ENCODE results near the gene AURKAIP1. TPM values are rescaled to one million over a fixed set of nuclear protein-coding genes. Genes with fewer than 3 reads are reported as not detected.

Gene AURKAIP1
- total and polyA plus RNA-seq, 4 donors = 43.5 to 208 (median 168) TPM

DNA sequence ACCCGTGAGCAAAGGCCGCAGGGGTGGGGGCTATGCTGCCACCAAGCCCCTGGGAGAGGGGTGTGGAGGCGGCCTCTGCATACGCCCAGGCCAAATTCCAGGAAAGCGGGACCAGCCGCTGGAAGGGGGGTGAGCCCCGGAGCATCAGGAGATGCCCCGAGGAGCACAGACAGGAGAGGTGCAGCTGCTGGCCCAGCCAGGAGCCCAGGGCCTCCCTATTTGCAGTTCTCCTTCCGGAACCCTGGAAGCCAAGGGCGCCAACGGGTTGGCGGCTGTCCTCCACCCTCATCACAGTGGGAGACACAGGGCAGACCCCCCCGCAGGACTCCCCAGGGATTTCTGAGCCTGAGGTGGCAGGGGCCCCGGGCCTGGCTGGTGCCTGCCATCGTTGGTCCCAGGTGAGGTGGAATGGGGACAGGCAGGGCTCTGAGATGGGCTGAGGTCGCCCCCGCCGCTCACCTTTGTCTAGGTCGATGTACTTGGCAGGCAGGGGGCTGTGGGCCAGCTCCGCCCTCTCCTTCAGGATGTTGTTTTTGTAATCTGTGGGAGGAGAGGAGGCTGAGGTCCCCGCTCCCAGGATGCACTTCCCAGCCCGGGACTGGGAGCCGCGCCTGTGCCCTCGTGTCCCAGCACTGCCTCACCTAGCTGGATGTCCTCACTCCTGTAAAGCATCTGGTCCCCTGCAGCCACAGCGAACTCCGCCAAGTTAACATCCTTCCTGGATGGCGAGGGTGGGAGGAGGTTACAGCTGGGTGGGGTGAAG is 21.4 kb downstream of the AURKAIP1 start:
- no peak for ATAC-seq (ENCODE audit: insufficient read depth, low FRiP score)

DNA sequence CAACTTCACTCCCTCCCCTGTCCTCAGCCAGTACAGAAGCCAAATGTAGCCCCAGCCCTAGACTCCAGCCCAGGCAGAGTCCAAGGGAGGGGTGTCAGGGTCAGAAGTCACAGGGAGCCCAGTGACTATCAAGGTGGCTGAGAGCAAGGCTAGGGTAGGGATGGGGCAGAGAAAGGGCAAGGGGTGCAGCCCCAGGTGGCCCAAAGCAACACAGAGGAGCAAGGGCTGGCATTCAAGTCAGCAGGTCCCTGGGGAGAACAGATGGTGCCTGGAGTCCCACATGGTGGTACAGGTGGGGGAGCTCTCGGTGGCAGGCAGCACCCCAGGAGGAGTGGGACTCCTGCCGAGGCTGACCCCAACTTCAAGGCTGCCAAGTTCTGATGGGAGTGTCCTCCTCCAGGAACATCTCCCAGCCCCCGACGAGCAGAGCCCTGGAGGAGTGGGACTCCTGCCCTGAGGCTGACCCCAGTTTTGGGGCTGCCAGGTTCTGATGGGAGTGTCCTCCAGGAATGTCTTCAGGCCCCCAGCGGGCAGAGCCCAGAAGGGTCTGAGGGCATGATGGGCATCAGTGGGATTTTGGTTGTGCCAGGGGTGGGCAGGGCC is 22.1 kb downstream of the AURKAIP1 start:
- H3K4me1 ChIP-seq (ENCODE audit: control insufficient read depth in 5 of 5, insufficient read depth in 5 of 5, low read length in 5 of 5) = peaks cover 0 to 26% (median 7%) of the 10 kb centered on the region in 5 donors
- no peaks in the 10 kb centered on the region for H3K27me3 ChIP-seq (ENCODE audit: control insufficient read depth in 3 of 3, insufficient read depth in 3 of 3, low read length in 2 of 3)
- 24 to 31% methylated on average over 5 of the region's 5 CpGs for WGBS, 2 donors
- DNase-seq (no peak), ATAC-seq (ENCODE audit: insufficient read depth, low FRiP score) (no peak)
- H3K4me3 ChIP-seq = no peak overlapping the region
- H3K36me3 ChIP-seq (ENCODE audit: control insufficient read depth in 4 of 4, insufficient read depth in 4 of 4, low read length in 4 of 4) = peaks cover 0 to 14% (median 5%) of the 10 kb centered on the region in 4 donors
- peaks cover 0 to 2% (median 0%) of the 10 kb centered on the region in 4 donors for H3K9me3 ChIP-seq (ENCODE audit: control insufficient read depth in 4 of 4, insufficient read depth in 3 of 4, low read length in 3 of 4)
- H3K27ac ChIP-seq (ENCODE audit: low read depth in 1 of 2, low read length in 1 of 2) = no peak overlapping the region
- TF ChIP-seq, protein P1, sequence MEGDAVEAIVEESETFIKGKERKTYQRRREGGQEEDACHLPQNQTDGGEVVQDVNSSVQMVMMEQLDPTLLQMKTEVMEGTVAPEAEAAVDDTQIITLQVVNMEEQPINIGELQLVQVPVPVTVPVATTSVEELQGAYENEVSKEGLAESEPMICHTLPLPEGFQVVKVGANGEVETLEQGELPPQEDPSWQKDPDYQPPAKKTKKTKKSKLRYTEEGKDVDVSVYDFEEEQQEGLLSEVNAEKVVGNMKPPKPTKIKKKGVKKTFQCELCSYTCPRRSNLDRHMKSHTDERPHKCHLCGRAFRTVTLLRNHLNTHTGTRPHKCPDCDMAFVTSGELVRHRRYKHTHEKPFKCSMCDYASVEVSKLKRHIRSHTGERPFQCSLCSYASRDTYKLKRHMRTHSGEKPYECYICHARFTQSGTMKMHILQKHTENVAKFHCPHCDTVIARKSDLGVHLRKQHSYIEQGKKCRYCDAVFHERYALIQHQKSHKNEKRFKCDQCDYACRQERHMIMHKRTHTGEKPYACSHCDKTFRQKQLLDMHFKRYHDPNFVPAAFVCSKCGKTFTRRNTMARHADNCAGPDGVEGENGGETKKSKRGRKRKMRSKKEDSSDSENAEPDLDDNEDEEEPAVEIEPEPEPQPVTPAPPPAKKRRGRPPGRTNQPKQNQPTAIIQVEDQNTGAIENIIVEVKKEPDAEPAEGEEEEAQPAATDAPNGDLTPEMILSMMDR (IDR thresholded peaks at IDR 0.05; ENCODE audit: control extremely low read depth, extremely low read depth) = no peak
- H3K9ac ChIP-seq (ENCODE audit: insufficient read depth in 1 of 2, low read length in 2 of 2) = no peak overlapping the region

More for the DNA sequence above, 21.4 kb downstream of the AURKAIP1 start:
- Histone ChIP-seq H3K9ac (ENCODE audit: insufficient read depth in 1 of 2, low read length in 2 of 2) (no peak overlapping the region), H3K27ac (ENCODE audit: low read depth in 1 of 2, low read length in 1 of 2) (no peak overlapping the region), H3K4me3 (no peak overlapping the region), H3K36me3 (ENCODE audit: control insufficient read depth in 4 of 4, insufficient read depth in 4 of 4, low read length in 4 of 4) (peaks cover 0 to 14% (median 5%) of the 10 kb centered on the region in 4 donors), H3K27me3 (ENCODE audit: control insufficient read depth in 3 of 3, insufficient read depth in 3 of 3, low read length in 2 of 3) (no peaks in the 10 kb centered on the region), H3K4me1 (ENCODE audit: control insufficient read depth in 5 of 5, insufficient read depth in 5 of 5, low read length in 5 of 5) (peaks cover 0 to 21% (median 6%) of the 10 kb centered on the region in 5 donors), H3K9me3 (ENCODE audit: control insufficient read depth in 4 of 4, insufficient read depth in 3 of 4, low read length in 3 of 4) (peaks cover 0 to 2% (median 0%) of the 10 kb centered on the region in 4 donors)
- DNase-seq = no peak
- TF ChIP-seq, protein P1 (IDR thresholded peaks at IDR 0.05; ENCODE audit: control extremely low read depth, extremely low read depth) = no peak
- 36 to 38% methylated on average over 26 to 28 of the region's 28 CpGs for WGBS, 2 donors

DNA sequence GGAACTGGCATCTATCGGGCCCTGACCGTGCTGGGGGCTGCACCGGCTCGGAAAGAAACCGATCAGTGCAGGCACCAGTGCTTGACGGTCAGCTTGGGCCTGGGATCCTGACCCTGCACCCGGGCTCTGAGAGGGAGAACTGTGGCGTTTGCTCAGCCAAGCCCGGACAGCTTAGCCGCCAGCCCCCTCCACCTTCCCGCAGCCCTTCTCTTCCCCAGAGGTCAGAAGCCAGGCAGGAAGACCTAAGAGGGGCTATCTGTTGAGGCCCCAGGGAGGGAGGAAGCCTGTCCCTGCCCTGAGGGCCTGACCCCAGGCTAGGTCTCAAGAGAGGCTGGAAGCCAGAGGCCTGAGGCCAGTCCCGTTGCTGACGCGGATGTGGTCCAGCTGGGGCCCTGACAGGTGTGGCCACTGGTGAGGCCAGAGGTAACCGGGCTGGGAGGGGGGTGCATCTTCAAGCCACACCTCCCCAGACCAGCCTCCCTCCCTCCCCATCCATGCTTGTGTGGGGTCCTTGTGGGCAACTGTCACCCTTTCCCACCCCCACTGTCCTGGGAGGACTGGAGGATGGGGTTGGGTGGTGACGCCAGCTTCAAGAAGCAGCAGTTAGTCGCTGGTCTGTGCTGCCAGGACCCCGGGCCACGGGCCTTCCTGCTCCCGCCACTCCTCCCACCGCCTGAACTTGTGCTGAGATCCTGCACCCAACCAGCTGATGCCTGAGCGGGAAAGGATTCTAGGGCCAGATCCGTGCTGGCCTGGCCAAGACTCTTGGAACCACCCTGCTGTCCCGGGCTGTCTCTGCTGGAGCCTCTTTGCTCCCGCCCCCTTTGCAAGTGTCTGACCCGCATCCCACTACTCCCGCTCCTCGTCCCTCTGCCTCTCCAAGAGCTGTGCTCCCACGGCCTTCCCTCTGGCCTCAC is 23.2 kb downstream of the AURKAIP1 start:
- ATAC-seq (ENCODE audit: insufficient read depth, low FRiP score) (no peak), DNase-seq (peak; percentile 50 to 72 (median 54))
- peaks cover 0 to 14% (median 5%) of the 10 kb centered on the region in 4 donors for H3K36me3 ChIP-seq (ENCODE audit: control insufficient read depth in 4 of 4, insufficient read depth in 4 of 4, low read length in 4 of 4)
- WGBS, 2 donors = 64 to 74% methylated on average over 28 to 29 of the region's 29 CpGs
- H3K9me3 ChIP-seq (ENCODE audit: control insufficient read depth in 4 of 4, insufficient read depth in 3 of 4, low read length in 3 of 4) = peaks cover 0 to 2% (median 0%) of the 10 kb centered on the region in 4 donors
- H3K4me3 ChIP-seq = no peak overlapping the region
- no peaks in the 10 kb centered on the region for H3K27me3 ChIP-seq (ENCODE audit: control insufficient read depth in 3 of 3, insufficient read depth in 3 of 3, low read length in 2 of 3)
- TF ChIP-seq, protein P1 (IDR thresholded peaks at IDR 0.05; ENCODE audit: control extremely low read depth, extremely low read depth) = no peak
- peak overlapping the region in 1 of 2 donors; percentile 2 for H3K27ac ChIP-seq (ENCODE audit: low read depth in 1 of 2, low read length in 1 of 2)
- H3K9ac ChIP-seq (ENCODE audit: insufficient read depth in 1 of 2, low read length in 2 of 2) = no peak overlapping the region
- H3K4me1 ChIP-seq (ENCODE audit: control insufficient read depth in 5 of 5, insufficient read depth in 5 of 5, low read length in 5 of 5) = peaks cover 0 to 31% (median 16%) of the 10 kb centered on the region in 5 donors
